Muscle of leg (tissue), 11 donors: Measurements from ENCODE around the gene NANOS1. TPM values are rescaled to one million over a fixed set of nuclear protein-coding genes. Genes with fewer than 3 reads are reported as not detected.

Experiments
- DNase-seq: peaks from one replicate; pipeline ENCODE4 v3.0.0; 2013
- H3K27ac ChIP-seq: one replicate; pipeline ENCODE4 v1.5.1; 2013; ENCODE audit warnings: mild to moderate bottlenecking, low read length, control low read depth
- H3K27me3 ChIP-seq: one replicate; pipeline ENCODE4 v1.6.1; 2013; ENCODE audit warnings: low read length; ENCODE audit not compliant: control insufficient read depth, insufficient read depth
- H3K36me3 ChIP-seq: one replicate; pipeline ENCODE4 v1.6.1; 2013; ENCODE audit warnings: low read length; ENCODE audit not compliant: control insufficient read depth, insufficient read depth
- H3K4me1 ChIP-seq: one replicate; pipeline ENCODE4 v1.6.1; 2013; ENCODE audit warnings: low read length; ENCODE audit not compliant: control insufficient read depth, insufficient read depth
- H3K4me3 ChIP-seq: one replicate; pipeline ENCODE4 v1.5.1; 2013; ENCODE audit warnings: low read length, control low read depth
- H3K9me3 ChIP-seq: replicated peaks from 2 replicates; pipeline ENCODE4 v1.6.1; 2013; ENCODE audit warnings: low read depth, low read length; ENCODE audit not compliant: control insufficient read depth
- WGBS: methylation state at CpG from one replicate; pipeline ENCODE4 v1.1.5; 2013; ENCODE audit warnings: missing lambda C conversion rate; ENCODE audit not compliant: insufficient coverage; 5-methylcytosine and 5-hydroxymethylcytosine counted together
- polyA plus RNA-seq, 8 donors: library from polyadenylated mRNA; unstranded; fragments of 120-200 nt; gene quantifications; one replicate each; pipeline versions ENCODE4 v1.2.1 to v1.2.3, GENCODE V29; 2013; ENCODE audit warnings: inconsistent platforms in 1 of 8, low replicate concordance in 1 of 8; ENCODE audit not compliant: insufficient read length in 8 of 8, insufficient read depth in 1 of 8
- total RNA-seq: library from RNA; stranded (reverse); fragments of 120-200 nt; gene quantifications from one replicate; pipeline ENCODE4 v1.2.4, GENCODE V29; 2013

Gene NANOS1
- total and polyA plus RNA-seq, 9 donors = 3.7 to 10.0 (median 5.8) TPM

- peaks cover 75% of the 10 kb centered on the region for H3K36me3 ChIP-seq
- WGBS = 100% methylated on average over 2 of the region's 5 CpGs
- H3K4me3 ChIP-seq = no peak overlapping the region
- DNase-seq = no peak
- H3K27ac ChIP-seq = no peak overlapping the region
- no peaks in the 10 kb centered on the region for H3K27me3 ChIP-seq
- no peaks in the 10 kb centered on the region for H3K4me1 ChIP-seq
- H3K9me3 ChIP-seq = no peaks in the 10 kb centered on the region
These were observed 19.8 kb downstream of the NANOS1 start for GRCh38 chr10:119049361-119049760.

- Histone ChIP-seq H3K27ac (no peak overlapping the region), H3K4me1 (no peaks in the 10 kb centered on the region), H3K9me3 (no peaks in the 10 kb centered on the region), H3K4me3 (no peak overlapping the region), H3K27me3 (no peaks in the 10 kb centered on the region), H3K36me3 (peaks cover 73% of the 10 kb centered on the region)
- no peak for DNase-seq
- WGBS = 96% methylated on average over 10 of the region's 14 CpGs
These were observed 20.3 kb downstream of the NANOS1 start for GRCh38 chr10:119049777-119050176.

GRCh38 chr10:119051775-119052174 is 22.3 kb downstream of the NANOS1 start:
- Histone ChIP-seq H3K36me3 (peaks cover 78% of the 10 kb centered on the region), H3K4me1 (no peaks in the 10 kb centered on the region), H3K27me3 (no peaks in the 10 kb centered on the region), H3K27ac (no peak overlapping the region), H3K4me3 (no peak overlapping the region), H3K9me3 (no peaks in the 10 kb centered on the region)
- DNase-seq = no peak
- WGBS = 73% methylated on average over 1 of the region's 3 CpGs

GRCh38 chr10:119055472-119055871 is 26.0 kb downstream of the NANOS1 start:
- DNase-seq = no peak
- no peak overlapping the region for H3K27ac ChIP-seq
- H3K4me1 ChIP-seq = no peaks in the 10 kb centered on the region
- no peaks in the 10 kb centered on the region for H3K9me3 ChIP-seq
- no peak overlapping the region for H3K4me3 ChIP-seq
- H3K36me3 ChIP-seq = peaks cover 70% of the 10 kb centered on the region
- H3K27me3 ChIP-seq = no peaks in the 10 kb centered on the region
- no CpG with 5 or more reads among the region's 1 CpG for WGBS

GRCh38 chr10:119058010-119058409 is 28.5 kb downstream of the NANOS1 start:
- 92% methylated on average over 11 of the region's 11 CpGs for WGBS
- Histone ChIP-seq H3K36me3 (peaks cover 64% of the 10 kb centered on the region), H3K27me3 (no peaks in the 10 kb centered on the region), H3K9me3 (no peaks in the 10 kb centered on the region), H3K4me1 (no peaks in the 10 kb centered on the region), H3K4me3 (no peak overlapping the region), H3K27ac (no peak overlapping the region)
- DNase-seq = no peak

GRCh38 chr10:119059557-119059956 is 30.0 kb downstream of the NANOS1 start:
- peaks cover 67% of the 10 kb centered on the region for H3K36me3 ChIP-seq
- H3K9me3 ChIP-seq = no peaks in the 10 kb centered on the region

GRCh38 chr10:119060107-119060506 is 30.6 kb downstream of the NANOS1 start:
- WGBS = no CpG with 5 or more reads among the region's 1 CpG
- no peak overlapping the region for H3K27ac ChIP-seq
- no peaks in the 10 kb centered on the region for H3K9me3 ChIP-seq
- H3K4me3 ChIP-seq = no peak overlapping the region
- no peak for DNase-seq
- no peaks in the 10 kb centered on the region for H3K27me3 ChIP-seq
- no peaks in the 10 kb centered on the region for H3K4me1 ChIP-seq
- peaks cover 68% of the 10 kb centered on the region for H3K36me3 ChIP-seq

More at GRCh38 chr10:119059557-119059956, 30.0 kb downstream of the NANOS1 start:
- WGBS = 93% methylated on average over 2 of the region's 4 CpGs
- H3K4me3 ChIP-seq = no peak overlapping the region
- DNase-seq = no peak
- no peaks in the 10 kb centered on the region for H3K27me3 ChIP-seq
- no peak overlapping the region for H3K27ac ChIP-seq
- no peaks in the 10 kb centered on the region for H3K4me1 ChIP-seq

- Histone ChIP-seq H3K4me1 (no peaks in the 10 kb centered on the region), H3K27ac (no peak overlapping the region), H3K9me3 (no peaks in the 10 kb centered on the region), H3K4me3 (no peak overlapping the region), H3K27me3 (no peaks in the 10 kb centered on the region), H3K36me3 (peaks cover 67% of the 10 kb centered on the region)
- no peak for DNase-seq
- no CpG with 5 or more reads among the region's 1 CpG for WGBS
These were observed 31.8 kb downstream of the NANOS1 start for GRCh38 chr10:119061352-119061751.

- H3K36me3 ChIP-seq = peaks cover 69% of the 10 kb centered on the region
- H3K4me1 ChIP-seq = no peaks in the 10 kb centered on the region
- no peak for DNase-seq
- no peak overlapping the region for H3K4me3 ChIP-seq
- no peaks in the 10 kb centered on the region for H3K9me3 ChIP-seq
- H3K27me3 ChIP-seq = no peaks in the 10 kb centered on the region
- H3K27ac ChIP-seq = no peak overlapping the region
- no CpG with 5 or more reads among the region's 2 CpGs for WGBS
These were observed 32.4 kb downstream of the NANOS1 start for GRCh38 chr10:119061926-119062325.

GRCh38 chr10:119070395-119071165 is 41.1 kb downstream of the NANOS1 start:
- no CpG with 5 or more reads among the region's 9 CpGs for WGBS
- H3K36me3 ChIP-seq = peaks cover 47% of the 10 kb centered on the region

More at GRCh38 chr10:119070395-119071165, 41.1 kb downstream of the NANOS1 start:
- no peak for DNase-seq
- H3K4me3 ChIP-seq = no peak overlapping the region
- H3K27me3 ChIP-seq = no peaks in the 10 kb centered on the region
- H3K9me3 ChIP-seq = no peaks in the 10 kb centered on the region
- no peak overlapping the region for H3K27ac ChIP-seq
- no peaks in the 10 kb centered on the region for H3K4me1 ChIP-seq
